ENCODE measurements around the gene SIAH3.

- TF ChIP-seq POLR2AphosphoS5 (IDR thresholded peaks at IDR 0.05) (no peak), CTCF (IDR thresholded peaks at IDR 0.05) (no peak), EP300 (IDR thresholded peaks at IDR 0.05) (no peak), POLR2A (IDR thresholded peaks at IDR 0.05) (no peak)
These were observed 99.0 kb downstream of the SIAH3 start for GRCh38 chr13:45752510-45752909.

Measured in sigmoid colon (tissue), 4 donors.